ENCODE measurements around the gene SPHK2. TPM values are rescaled to one million over a fixed set of nuclear protein-coding genes. Genes with fewer than 3 reads are reported as not detected.

Gene SPHK2
- total RNA-seq, 2 experiments from 2014 or later = 22.3 to 22.9 TPM

DNA sequence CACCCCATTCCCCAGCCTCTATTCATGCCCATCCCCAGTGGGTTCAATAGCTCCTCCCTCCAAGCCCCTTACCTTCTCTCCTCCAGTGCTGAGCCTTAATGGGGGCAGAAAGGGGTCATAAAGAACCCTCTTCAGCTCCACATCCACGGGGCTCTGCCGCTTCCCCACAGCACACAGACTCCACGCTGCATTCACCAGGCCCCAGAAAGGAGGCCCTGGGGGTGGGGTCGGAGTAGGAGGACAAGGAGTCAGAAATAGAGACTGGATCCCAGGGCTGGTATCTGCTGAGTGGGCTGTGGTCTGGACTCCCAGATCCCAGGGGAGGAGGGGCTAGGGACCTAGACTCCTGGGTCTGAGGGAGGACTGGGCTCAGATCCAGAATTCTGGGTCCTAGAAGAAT lies 25.0 kb downstream of the SPHK2 start:
- intact Hi-C loops (cut with micrococcal nuclease) = loop anchor here (10.0 kb wide), 1 partner anchor 100 kb away; the partner anchor contains the start of genes IZUMO1 and RASIP1
- ChIA-PET CTCF (interaction anchor here (1.5 to 1.9 kb wide), 3 partner anchors 9 to 281 kb away, joined by 3 to 11 read pairs (median 4); partner anchors contain the start of genes SYNGR4 and TMEM143), POLR2A (interaction anchor here (1.0 to 2.3 kb wide), 3 partner anchors 11 to 151 kb away, joined by 3 to 16 read pairs (median 8); no protein-coding TSS in a partner anchor)
- TF ChIP-seq, protein P1, sequence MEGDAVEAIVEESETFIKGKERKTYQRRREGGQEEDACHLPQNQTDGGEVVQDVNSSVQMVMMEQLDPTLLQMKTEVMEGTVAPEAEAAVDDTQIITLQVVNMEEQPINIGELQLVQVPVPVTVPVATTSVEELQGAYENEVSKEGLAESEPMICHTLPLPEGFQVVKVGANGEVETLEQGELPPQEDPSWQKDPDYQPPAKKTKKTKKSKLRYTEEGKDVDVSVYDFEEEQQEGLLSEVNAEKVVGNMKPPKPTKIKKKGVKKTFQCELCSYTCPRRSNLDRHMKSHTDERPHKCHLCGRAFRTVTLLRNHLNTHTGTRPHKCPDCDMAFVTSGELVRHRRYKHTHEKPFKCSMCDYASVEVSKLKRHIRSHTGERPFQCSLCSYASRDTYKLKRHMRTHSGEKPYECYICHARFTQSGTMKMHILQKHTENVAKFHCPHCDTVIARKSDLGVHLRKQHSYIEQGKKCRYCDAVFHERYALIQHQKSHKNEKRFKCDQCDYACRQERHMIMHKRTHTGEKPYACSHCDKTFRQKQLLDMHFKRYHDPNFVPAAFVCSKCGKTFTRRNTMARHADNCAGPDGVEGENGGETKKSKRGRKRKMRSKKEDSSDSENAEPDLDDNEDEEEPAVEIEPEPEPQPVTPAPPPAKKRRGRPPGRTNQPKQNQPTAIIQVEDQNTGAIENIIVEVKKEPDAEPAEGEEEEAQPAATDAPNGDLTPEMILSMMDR (IDR thresholded peaks at IDR 0.05) = no peak
- ATAC-seq (no peak), DNase-seq (no peak)
- H3K4me1 Mint-ChIP-seq (ENCODE audit: low read depth) = peaks cover 38% of the 10 kb centered on the region
- H3K4me3 Mint-ChIP-seq = peak overlapping the region; percentile 85
- no peaks in the 10 kb centered on the region for H3K9me3 Mint-ChIP-seq
- H3K27ac Mint-ChIP-seq = no peak overlapping the region
- no peaks in the 10 kb centered on the region for H3K27me3 Mint-ChIP-seq
- no peaks in the 10 kb centered on the region for H3K36me3 Mint-ChIP-seq (ENCODE audit: low read depth)

DNA sequence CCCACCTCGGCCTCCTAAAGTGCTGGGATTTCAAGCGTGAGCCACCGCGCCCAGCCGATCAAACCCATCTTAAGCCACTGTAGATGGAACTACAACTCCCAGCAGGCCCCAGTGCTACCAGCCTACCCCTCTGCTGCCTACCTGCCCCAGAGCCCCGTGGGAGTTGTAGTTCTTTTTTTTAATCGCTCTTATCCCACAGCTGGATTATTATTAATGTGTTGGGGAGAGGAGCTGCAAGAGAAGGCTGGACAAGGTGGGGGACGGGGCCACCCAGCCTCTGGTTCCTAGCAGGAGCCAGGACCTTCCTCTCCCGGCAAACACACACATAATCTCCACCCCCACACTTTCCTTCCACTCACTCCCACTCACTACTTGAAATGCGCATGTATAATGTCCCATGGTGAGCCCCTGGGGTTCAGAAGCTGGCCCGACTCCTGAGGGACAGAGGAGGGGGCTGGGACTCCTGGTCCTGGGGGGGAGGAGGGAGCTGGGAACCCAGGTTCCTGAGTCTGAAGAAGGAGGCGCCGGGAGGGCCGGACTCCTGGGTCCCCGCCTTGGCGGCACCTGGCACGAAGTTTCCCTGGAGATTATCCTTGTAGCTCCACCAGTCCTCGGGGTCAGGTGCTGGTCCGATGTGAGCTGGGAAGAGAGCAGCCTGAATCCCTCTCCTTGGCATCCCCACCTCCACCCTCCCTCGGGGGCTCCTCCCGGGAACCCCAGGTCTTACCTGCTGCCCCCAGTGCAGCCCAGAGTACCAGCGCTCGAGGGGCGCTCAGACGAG lies 25.7 kb downstream of the SPHK2 start:
- ChIA-PET CTCF (interaction anchor here (0.6 to 1.9 kb wide), 17 partner anchors 8 to 348 kb away, joined by 3 to 17 read pairs (median 5); partner anchors contain the start of genes DBP, GYS1, RPL18 and RUVBL2), POLR2A (interaction anchor here (0.6 to 2.3 kb wide), 8 partner anchors 8 to 350 kb away, joined by 3 to 16 read pairs (median 6); partner anchors contain the start of genes DBP, RPL18 and SPHK2)
- Mint-ChIP-seq H3K9me3 (no peaks in the 10 kb centered on the region), H3K27me3 (no peaks in the 10 kb centered on the region), H3K4me3 (peak overlapping the region; percentile 85), H3K4me1 (ENCODE audit: low read depth) (peaks cover 37% of the 10 kb centered on the region), H3K36me3 (ENCODE audit: low read depth) (no peaks in the 10 kb centered on the region), H3K27ac (peak overlapping the region; percentile 90)
- TF ChIP-seq, protein P1 (IDR thresholded peaks at IDR 0.05) = no peak
- peak; percentile 91 for DNase-seq
- intact Hi-C loops (cut with micrococcal nuclease) = loop anchor here (10.0 kb wide), 1 partner anchor 100 kb away; the partner anchor contains the start of genes IZUMO1 and RASIP1
- peak; percentile 69 for ATAC-seq

- ChIA-PET CTCF (interaction anchor here (0.6 to 1.9 kb wide), 21 partner anchors 8 to 348 kb away, joined by 3 to 17 read pairs (median 4); partner anchors contain the start of genes DBP, GYS1, HSD17B14 and RPL18), POLR2A (interaction anchor here (0.6 to 2.3 kb wide), 9 partner anchors 8 to 349 kb away, joined by 3 to 16 read pairs (median 4); partner anchors contain the start of genes DBP, PPP1R15A, RPL18 and SPHK2)
- no peaks in the 10 kb centered on the region for H3K36me3 Mint-ChIP-seq (ENCODE audit: low read depth)
- intact Hi-C loops (cut with micrococcal nuclease) = loop anchor here (10.0 kb wide), 1 partner anchor 99 kb away; the partner anchor contains the start of genes IZUMO1 and RASIP1
- H3K4me1 Mint-ChIP-seq (ENCODE audit: low read depth) = peaks cover 37% of the 10 kb centered on the region
- H3K27ac Mint-ChIP-seq = peak overlapping the region; percentile 90
- peak overlapping the region; percentile 85 for H3K4me3 Mint-ChIP-seq
- TF ChIP-seq, protein P1 (IDR thresholded peaks at IDR 0.05) = no peak
- H3K27me3 Mint-ChIP-seq = no peaks in the 10 kb centered on the region
- DNase-seq = no peak
- H3K9me3 Mint-ChIP-seq = no peaks in the 10 kb centered on the region
- ATAC-seq = no peak
Observed at GRCh38 chr19:48645620-48646000, 26.3 kb downstream of the SPHK2 start.

GRCh38 chr19:48646001-48646721 lies 26.9 kb downstream of the SPHK2 start, which contains the start of gene CA11:
CA11 (minus strand) TSS chr19:48646187; CDS start chr19:48645632, 555 bp downstream.
- DNase-seq (peak; percentile 94), ATAC-seq (peak; percentile 92)
- POLR2A ChIA-PET = interaction anchor here (0.6 to 2.3 kb wide), 7 partner anchors 9 to 349 kb away, joined by 3 to 16 read pairs (median 4); partner anchors contain the start of genes DBP, PPP1R15A, RPL18 and SPHK2
- CTCF ChIA-PET = interaction anchor here (0.6 to 1.9 kb wide), 21 partner anchors 7 to 347 kb away, joined by 3 to 17 read pairs (median 4); partner anchors contain the start of genes DBP, GYS1, HSD17B14 and RPL18
- Mint-ChIP-seq H3K9me3 (no peaks in the 10 kb centered on the region), H3K27ac (peak within 1 kb of the TSS; percentile 90), H3K36me3 (ENCODE audit: low read depth) (no peaks in the 10 kb centered on the region), H3K27me3 (no peaks in the 10 kb centered on the region), H3K4me1 (ENCODE audit: low read depth) (peaks cover 36% of the 10 kb centered on the region), H3K4me3 (peak within 1 kb of the TSS; percentile 85)
- intact Hi-C loops (cut with micrococcal nuclease) = loop anchor here (10.0 kb wide), 1 partner anchor 99 kb away; the partner anchor contains the start of genes IZUMO1 and RASIP1
- TF ChIP-seq, protein P1 (IDR thresholded peaks at IDR 0.05) = peak; percentile 87

Data from activated CD8-positive, alpha-beta T cell treated with anti-CD3 and anti-CD28 coated beads for 36 hours (primary cell).